ENCODE measurements around the gene BZW1.
A peak's percentile ranks its signal among the peaks of the same experiment; 100 is the strongest.

The BZW1 gene

DNA sequence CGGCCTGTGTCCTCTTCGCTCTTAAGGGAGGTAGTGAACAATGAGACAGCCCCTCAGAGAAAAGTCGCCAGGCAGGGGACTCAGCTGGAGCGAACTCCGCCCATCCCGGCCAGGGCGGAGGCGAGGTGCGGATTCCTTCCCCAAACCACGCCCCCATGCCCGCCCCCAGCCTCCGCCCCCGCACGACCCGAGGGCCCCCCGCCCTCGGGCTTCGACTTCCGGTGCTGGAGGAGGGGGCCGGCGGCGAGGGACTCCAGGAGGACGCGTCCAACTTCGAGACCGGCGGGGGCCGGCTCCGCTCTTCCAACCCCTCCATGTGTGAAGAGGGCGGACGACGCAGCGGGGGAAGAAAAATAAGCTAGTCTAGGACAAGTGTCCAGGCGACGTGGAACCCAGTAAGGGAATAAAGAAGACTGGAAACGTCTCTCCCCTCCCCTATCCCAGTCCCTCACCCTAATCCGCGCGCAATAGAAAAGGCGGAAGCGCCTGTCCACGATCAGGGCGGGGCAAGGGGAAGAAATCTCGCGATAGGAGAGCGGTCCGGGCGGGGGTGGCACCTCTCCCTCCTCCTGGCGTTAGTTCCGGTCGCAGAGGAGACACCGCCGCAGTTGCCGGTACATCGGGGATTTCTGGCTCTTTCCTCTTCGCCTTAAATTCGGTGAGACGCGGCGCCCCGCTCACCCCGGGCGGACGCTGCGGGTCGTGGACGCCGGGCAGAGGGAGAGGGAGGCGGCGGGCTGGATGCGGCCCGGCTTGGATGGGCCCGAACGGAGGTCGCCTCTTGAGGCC lies at the start of gene BZW1:
Gene BZW1 (plus strand): TSS at position 578 of the 789 bp plus-strand sequence. CDS start 1,308 bp downstream, outside the sequence.
- DNase-seq (ENCODE audit: low read depth in 2 of 3, low spot score in 1 of 3): peak; percentile 94 to 97 (median 95)

DNA sequence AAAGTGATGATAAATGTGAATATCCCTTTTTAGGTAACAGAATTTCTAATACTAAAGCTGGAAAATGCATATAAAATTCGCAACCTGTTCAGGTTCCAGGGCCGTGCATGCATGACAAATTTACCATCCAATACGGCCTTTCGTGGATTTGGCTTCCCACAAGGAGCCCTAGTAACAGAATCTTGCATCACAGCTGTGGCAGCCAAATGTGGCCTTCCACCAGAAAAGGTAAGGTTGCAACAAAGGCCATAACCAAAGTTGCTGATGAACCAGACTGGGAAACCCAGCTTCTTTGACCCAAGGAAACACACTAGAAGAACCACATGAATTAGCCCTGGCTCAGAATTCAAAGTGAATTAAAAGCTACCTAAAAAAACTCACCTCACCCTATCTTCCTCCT lies 49.6 kb upstream of the BZW1 start:
- DNase-seq (ENCODE audit: low read depth in 2 of 3, low spot score in 1 of 3): no peak

DNA sequence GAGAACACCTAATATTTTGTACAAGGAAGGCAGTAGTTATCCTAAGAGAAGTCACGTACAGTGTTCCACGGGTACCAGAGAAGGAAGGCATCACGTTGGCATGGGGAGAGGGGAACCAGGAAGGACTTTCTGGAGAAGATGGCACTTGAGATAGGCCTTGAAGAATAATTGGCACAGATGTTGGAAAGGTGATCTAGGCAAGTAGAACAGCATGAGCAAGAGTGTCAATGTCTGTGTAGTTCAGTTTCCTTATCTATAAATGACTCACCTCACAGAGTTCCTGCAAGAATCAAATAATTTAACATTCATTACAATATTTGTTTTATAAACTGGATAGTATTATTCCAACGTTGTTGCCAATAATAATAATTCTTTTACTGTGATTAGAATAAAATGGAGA lies 48.3 kb upstream of the BZW1 start:
- no peak for DNase-seq (ENCODE audit: low read depth in 2 of 3, low spot score in 1 of 3)

DNA sequence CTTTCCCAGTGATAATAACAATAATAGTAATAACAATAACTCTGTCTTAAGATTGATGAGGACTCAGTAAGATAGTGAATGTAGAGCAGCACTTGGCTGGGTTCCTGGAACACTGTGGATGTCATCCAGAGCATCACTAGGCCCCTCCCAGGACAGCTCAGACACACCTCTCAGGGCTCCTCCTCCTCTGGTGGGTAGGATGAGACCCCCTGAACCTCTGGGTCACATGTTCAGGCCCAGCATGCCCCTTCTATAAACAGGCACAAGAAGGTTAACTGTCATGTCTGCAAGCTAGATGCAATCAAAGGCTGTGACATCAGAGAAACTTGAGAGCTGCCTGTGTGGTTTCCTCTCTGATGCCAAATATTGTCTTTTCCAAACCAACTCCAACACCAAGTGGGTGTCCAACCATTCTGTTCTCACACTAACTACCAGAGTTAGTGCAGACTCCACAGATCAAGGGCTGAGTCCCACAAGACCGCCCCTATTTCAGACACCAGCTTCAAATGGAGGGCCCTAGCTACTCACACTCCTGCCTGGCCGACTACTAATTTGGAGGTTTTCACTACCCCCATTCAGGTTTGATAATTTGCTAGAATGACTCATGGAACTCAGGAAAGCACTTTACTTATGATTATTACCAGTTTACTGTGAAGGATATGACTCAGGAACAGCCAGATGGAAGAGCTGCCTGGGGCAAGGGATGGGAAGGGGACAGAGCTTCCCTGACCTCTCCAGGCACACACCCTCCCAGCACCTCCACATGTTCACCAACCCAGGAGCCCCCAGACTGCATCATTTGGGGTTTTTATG lies 46.4 kb upstream of the BZW1 start:
- DNase-seq (ENCODE audit: low read depth in 2 of 3, low spot score in 1 of 3): peak; percentile 43 to 50 (median 44)

DNA sequence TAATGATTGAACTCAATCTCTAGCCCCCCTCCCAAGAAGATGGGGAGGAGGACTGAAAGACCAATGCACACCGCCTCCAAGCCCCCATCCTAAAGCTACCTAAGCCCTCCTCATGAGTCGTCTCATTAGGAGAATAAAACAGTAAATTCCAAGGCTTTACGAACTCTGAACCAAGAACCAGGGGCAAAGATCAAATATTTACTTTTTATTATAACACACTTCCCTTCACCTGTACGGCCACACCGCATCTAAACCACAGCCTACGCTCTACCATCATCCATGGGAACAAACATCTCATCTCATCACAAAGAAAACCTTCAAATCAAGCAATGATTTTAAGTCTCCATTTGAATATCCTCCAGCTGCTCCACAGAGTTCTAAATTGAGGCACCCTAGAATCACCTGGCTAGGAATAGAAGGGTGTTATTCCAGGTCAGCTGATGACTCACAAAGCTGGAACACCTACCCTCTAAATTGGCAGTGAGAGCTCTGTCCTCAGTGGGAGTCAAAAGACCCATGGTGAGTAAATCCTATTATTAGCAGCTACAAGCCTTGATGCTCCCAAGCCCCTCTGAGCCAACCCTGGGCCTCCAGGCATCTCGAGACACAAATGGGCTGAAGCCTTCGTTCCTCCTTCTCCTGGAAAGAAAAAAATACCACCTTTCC lies 45.6 kb upstream of the BZW1 start:
- DNase-seq (ENCODE audit: low read depth in 2 of 3, low spot score in 1 of 3): no peak

DNA sequence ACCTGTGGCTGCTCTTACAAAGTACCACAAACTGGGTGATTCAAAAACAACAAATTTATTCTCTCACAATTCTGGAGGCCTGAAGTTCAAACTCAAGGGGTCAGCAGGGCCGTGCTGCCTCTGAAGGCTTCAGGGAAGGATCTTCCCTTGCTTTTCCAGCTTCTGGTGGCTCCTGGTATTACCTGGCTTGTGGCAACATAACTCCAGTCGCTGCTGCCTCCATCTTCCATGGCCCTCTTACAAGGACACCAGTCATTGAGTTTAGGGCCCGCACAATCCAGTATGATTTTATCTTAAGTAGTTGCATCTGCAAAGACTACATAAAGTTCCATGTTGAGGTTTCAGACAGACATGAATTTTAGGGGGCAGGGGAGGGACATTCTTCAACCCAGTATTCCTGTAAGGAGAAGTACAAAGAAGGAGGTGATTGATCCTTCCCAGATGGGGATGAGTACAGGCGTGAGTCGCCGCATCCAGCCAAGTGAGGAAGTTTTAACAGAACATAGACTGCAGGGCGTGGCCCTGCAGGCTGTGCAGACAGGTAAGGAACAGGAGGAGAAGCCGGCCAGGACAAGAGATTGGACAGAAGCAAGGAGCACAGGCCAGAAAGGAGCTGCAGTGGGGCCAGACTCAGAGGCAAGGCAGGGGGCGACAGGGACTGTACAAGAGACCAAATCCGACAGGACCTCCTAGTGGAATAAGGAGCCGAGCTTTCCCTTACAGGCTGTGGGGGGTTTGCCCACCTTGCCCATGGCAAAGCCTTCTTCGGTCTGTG lies 44.4 kb upstream of the BZW1 start:
- no peak for DNase-seq (ENCODE audit: low read depth in 2 of 3, low spot score in 1 of 3)

DNA sequence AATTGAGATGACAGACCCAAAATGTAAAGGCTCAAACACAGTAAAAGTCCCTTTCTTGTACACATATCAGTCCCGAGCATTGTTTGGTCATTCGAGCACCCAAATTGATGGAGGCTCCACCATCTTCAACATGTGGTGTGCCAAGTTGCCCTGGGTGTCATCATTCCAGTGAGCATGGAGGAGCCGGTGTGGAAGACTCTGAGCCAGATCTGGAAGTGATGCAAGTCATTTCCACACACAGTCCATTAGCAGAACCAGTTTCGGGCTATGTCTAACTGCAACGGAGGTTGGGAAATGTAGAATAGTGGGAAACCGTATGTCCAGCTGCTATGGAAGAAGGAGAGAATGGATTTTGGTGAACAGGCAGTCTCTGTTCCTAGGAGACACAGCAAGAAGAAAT lies 40.9 kb upstream of the BZW1 start:
- DNase-seq (ENCODE audit: low read depth in 2 of 3, low spot score in 1 of 3): no peak

DNA sequence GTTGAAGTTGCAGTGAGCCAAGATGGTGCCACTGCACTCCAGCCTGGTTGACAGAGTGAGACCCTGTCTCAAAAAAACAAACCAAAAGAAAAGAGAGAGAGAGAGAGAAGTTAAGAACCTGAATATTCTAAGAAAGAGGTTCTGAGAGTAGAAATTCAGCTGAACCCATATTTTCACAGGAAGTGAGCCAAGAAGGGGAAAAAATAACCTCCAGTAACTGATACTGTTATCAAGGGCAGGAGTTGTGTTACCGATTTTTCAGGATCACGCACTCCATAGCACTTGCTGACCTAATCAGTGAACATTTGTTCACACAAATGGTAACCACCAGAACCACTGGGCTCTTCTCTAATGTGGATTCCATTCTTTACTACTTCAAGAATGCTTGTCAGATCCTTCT lies 39.1 kb upstream of the BZW1 start:
- no peak for DNase-seq (ENCODE audit: low read depth in 2 of 3, low spot score in 1 of 3)

DNA sequence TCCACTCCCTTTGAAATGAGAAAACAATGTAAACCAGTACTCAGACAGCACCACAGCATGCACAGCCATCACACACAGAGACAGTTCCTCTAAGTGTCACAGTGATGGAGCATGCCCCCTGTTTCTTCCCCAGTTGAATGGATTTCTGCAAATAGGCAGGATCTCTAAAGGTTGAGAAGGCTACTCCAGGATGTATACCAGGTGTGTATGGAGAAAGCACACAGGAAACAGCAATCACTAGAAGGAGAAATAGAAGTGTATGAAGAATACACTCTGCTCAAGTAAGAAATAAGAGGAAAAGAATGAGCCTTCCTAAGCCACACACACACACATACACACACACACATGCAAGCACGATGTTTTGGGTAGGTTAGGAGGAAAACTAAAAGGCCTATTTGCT lies 38.6 kb upstream of the BZW1 start:
- no peak for DNase-seq (ENCODE audit: low read depth in 2 of 3, low spot score in 1 of 3)

DNA sequence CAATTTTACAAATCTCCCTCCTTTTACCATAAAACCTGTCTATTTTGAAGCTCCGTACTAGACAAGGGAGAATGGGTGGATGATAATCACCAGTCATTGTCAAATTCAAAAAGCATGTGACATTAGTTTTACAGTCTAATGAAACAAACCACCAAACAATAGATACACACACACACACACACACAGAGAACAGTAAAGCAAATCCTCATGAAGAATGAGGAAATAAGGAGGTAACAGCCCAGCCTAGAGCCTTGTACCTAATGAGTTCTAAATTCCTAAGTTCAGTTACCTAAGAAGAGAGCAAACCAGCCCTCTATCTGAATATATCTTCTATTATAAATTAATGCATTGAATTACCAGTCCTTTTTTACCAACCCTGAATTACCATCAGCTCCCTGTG lies 36.8 kb upstream of the BZW1 start:
- no peak for DNase-seq (ENCODE audit: low read depth in 2 of 3, low spot score in 1 of 3)

DNA sequence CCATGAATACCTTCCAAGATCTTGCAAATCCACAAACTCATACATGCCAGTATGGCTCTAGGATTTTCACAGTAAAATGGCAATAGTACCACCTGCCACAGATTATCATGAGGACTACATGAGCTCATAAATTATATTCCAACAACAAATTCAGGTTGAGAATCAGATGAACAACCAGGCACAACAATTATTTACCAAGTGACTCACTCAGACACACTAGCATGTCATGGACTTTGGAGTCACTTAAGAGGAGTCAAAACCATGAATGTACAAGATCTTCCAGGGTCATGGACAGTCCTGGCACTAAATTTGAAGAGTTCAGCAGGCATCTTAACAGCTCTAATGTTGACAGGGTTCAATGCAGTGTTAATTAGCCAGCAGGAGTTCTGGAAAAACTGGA lies 34.4 kb upstream of the BZW1 start:
- no peak for DNase-seq (ENCODE audit: low read depth in 2 of 3, low spot score in 1 of 3)

DNA sequence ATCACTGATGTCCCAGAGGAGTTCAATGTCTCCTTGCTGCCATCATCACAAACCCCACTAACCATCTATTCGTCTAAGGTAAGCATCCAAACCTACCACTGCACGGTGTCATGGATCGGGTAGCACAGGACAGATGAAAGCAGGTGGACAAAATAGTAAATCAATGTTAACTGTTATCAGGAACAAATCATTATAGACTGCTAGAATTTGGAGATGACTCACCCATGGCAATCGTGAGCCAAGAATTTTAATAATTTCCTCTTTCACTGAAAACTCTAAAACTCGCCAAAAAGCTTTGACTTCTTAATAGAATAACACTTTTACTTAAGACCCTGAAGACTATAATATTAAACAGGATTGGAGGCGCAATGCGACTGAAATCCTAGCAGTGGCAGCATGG lies 33.7 kb upstream of the BZW1 start:
- DNase-seq (ENCODE audit: low read depth in 2 of 3, low spot score in 1 of 3): no peak

DNA sequence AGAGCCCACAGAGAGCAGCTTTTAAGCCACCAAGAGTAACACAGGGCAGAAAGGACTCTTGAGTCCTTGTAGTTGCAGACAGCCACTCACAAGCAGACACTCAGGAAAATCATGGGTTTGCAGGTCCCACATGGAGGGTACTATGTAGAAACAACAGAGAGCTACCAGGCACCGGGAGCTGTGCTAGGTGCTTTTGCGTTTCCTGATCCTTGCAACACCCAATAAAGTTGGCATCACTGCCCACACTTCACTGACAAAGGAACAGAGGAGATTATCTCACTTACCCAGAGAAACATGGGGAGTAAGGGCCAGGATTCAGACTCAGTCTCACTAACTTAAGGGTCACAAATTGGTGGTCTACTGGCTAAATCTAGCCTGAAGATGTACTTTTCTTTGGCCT lies 32.5 kb upstream of the BZW1 start:
- no peak for DNase-seq (ENCODE audit: low read depth in 2 of 3, low spot score in 1 of 3)

DNA sequence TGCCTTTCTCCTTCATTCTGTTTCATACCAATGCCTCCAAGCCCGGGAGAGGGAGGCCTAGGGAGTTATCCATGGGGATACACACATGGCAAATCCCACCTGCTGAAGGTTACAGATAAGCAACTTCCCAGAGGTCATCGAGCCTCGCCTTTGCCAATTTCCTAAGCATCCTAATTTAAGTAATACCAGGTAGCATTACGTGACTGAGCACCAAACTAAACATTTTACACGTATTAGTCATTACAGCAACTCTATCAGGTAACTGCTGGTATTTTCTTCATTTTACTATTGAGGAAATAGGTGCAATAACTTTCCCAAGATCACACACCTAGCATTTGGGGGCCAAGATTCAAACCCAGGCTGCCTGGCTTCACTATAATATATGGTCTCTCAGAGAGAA lies 30.1 kb upstream of the BZW1 start:
- DNase-seq (ENCODE audit: low read depth in 2 of 3, low spot score in 1 of 3): no peak

DNA sequence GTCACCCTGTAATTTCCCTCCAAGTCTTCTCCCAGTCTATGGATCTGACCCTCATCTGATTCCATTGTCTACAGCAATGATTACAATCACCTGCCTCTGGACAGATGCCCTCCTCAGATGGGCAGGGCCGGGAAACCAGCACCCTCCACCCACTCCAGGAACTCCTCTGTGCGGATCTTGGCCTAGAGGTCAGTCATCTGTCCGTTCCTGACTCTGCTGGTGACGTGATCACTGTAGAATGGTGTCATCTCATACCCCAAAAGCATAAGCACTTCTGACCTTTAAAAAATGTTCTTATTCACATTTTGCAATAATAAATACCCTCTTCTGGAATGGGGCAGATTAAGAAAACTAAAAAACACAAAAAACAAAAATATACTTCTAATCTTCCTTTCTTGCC lies 29.5 kb upstream of the BZW1 start:
- DNase-seq (ENCODE audit: low read depth in 2 of 3, low spot score in 1 of 3): no peak

DNA sequence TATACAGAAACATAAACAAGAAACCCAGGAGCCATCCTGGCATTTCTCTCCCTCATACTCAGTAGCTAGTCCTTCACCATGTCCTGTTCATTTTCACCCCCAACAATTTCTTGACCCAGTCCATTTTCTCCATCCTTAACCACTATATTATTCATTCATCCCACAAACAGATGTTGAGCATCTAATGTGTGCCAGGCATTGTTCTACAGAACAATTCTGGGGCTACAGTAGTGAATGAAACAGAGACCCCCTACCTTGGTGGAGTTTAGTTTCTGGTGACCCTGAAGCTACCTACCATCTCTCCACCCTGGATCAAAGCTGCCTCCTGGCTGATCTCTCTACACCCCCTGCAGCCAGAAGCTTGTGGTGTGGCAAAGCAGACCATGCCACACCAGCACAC lies 27.5 kb upstream of the BZW1 start:
- no peak for DNase-seq (ENCODE audit: low read depth in 2 of 3, low spot score in 1 of 3)

DNA sequence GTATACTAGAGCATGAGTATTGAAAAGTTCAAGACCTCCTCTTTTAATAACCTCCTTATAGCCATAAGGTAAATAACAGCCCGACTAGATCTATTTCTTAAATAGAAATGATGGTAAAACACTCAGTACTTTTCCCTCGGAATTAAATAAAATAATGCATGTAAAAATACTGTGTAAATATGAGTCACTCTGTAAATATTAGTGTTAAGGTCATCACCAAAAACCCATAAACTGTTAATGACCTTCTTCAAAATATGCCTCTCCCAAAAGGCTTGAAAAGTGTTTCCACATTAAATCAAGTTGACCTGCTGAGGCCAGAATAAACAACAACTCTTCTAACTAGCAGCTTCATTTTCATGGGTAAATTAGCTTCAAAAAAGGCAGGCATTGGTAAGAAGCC lies 25.3 kb upstream of the BZW1 start:
- DNase-seq (ENCODE audit: low read depth in 2 of 3, low spot score in 1 of 3): no peak

DNA sequence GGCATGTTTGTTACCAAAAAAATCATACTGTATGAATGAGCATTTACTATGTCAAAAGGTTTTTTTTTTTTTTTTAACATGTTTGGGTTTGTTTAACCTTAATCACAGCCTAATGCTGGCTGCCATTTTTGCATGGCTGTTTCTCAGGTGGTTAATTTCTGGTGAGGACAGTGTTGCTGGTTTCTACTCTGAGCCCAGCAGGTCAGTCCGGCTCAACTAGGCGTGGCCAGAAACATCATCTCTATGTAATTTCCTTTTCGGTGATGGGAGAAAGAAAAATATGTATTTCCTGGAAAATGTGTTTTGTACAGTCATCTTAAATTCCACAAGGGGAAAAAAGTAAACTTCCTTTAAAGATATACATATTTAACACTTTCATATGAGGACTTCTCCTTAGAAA lies 24.9 kb upstream of the BZW1 start:
- no peak for DNase-seq (ENCODE audit: low read depth in 2 of 3, low spot score in 1 of 3)

DNA sequence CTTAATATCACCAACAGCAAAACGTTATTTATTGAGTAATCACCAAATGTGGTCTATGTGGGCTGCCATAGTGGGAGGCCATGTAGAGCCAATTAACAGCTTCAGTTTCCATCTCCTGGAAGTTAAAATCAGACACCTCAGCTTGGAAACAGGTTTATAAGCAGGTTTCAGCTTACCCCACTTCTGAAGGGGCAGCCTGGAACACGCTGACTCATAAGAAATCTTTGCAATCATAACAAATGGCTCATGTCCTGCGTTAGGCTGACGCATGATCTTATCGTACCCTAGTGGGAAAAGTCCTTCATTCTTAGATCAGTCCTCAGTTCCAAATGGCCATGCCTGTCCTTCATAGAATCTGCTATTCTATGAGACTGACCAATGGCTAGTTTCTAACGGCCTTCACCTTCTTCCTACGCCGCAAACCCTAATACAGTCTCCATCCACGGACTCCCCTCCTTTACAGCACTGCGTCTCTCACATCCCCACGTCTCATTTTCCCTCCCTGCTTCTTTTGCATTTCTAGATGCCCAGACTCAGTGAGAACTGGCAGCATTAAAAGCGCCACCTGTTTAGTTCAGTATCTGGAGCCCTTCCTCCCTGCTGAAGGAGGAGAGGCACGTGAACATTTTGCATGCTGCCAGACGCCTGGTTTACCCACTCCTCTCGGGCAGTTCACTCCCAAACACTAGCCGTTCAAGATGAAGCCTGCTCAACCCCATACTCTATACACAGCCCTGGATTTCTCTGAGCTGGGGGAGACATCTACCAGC lies 24.2 kb upstream of the BZW1 start:
- DNase-seq (ENCODE audit: low read depth in 2 of 3, low spot score in 1 of 3): peak in 1 of 3 donors; percentile 12

DNA sequence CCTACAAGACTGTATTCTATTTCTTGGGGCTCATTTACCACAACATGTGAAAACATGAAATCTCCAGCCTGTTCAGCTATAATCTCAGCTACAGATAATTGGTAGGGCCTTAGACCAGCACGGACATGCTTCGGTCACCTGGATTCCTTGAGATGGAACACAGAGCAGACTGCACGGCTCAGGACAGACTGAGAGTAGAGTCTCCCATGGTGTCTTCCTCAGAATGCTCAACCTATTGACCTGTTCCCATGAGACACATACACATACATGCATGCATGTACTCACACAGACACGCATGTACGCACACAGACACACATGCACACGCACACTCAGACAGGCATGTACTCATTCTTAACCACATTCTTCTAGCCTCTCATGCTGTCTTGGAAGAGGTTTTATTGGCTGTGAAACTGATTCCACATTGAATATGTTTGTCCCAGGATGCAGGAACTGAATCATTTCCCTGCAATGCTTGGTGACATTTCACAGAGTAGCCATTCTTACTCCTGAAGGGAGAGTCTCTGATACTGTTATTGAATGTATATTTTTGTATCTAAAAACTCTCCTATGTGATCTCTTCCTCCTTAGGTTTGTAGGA lies 23.5 kb upstream of the BZW1 start:
- no peak for DNase-seq (ENCODE audit: low read depth in 2 of 3, low spot score in 1 of 3)
